Measurements from ENCODE around the gene CHST10.

CHST10 gene

GRCh38 chr2:100416935-100417710, at the start of gene CHST10 (continued):
- TF ChIP-seq ZBTB20 (tag by site-specific recombination; IDR thresholded peaks at IDR 0.05) (peak; percentile 98), ZNF394 (tag by site-specific recombination; IDR thresholded peaks at IDR 0.05; ENCODE audit: borderline replicate concordance) (peak; percentile 76), YY2 (tag by site-specific recombination; IDR thresholded peaks at IDR 0.05) (no peak), ZNF350 (tag by site-specific recombination; IDR thresholded peaks at IDR 0.05) (no peak), ZFHX2 (tag by site-specific recombination; conservative IDR thresholded peaks at IDR 0.05) (0 out of 2 replicates have a peak, but pooled peaks have one; percentile 15), PBX3 (CRISPR knock-in tag; IDR thresholded peaks at IDR 0.05) (0 out of 2 replicates have a peak, but pooled peaks have one; percentile 46), ZNF292 (tag by site-specific recombination; IDR thresholded peaks at IDR 0.05; ENCODE audit: borderline replicate concordance, low read depth) (no peak), ZFP37 (tag by site-specific recombination; IDR thresholded peaks at IDR 0.05) (no peak), HOXD13 (CRISPR knock-in tag; IDR thresholded peaks at IDR 0.05; ENCODE audit: borderline replicate concordance) (no peak), ZNF133 (tag by site-specific recombination; IDR thresholded peaks at IDR 0.05) (no peak), ZNF391 (tag by site-specific recombination; IDR thresholded peaks at IDR 0.05; ENCODE audit: borderline replicate concordance, low read depth) (no peak), ZNF341 (tag by site-specific recombination; IDR thresholded peaks at IDR 0.05; ENCODE audit: low read depth) (peak; percentile 90), ZNF362 (tag by site-specific recombination; IDR thresholded peaks at IDR 0.05) (no peak), GLIS2 (tag by site-specific recombination; IDR thresholded peaks at IDR 0.05) (0 out of 2 replicates have a peak, but pooled peaks have one; percentile 15), ZBTB26 (tag by site-specific recombination; optimal IDR thresholded peaks at IDR 0.05) (peak; percentile 74), ZNF585B (tag by site-specific recombination; IDR thresholded peaks at IDR 0.05) (peak; percentile 18; the same call in 1 of the 2 replicates), SP3 (tag by site-specific recombination; IDR thresholded peaks at IDR 0.05) (peak; percentile 54), ZNF121 (tag by site-specific recombination; IDR thresholded peaks at IDR 0.05) (no peak), ZBTB10 (tag by site-specific recombination; IDR thresholded peaks at IDR 0.05) (no peak), HOXA7 (CRISPR knock-in tag; IDR thresholded peaks at IDR 0.05; ENCODE audit: borderline replicate concordance) (no peak), IKZF3 (tag by site-specific recombination; IDR thresholded peaks at IDR 0.05) (peak; percentile 25; the same call in 1 of the 2 replicates), ZXDB (tag by site-specific recombination; IDR thresholded peaks at IDR 0.05) (no peak), MYNN (tag by site-specific recombination; IDR thresholded peaks at IDR 0.05; ENCODE audit: borderline replicate concordance) (no peak), TRIM28 (IDR thresholded peaks at IDR 0.05; ENCODE audit: borderline replicate concordance, low read length) (no peak), ZNF514 (tag by site-specific recombination; IDR thresholded peaks at IDR 0.05) (no peak)
